Epithelial cell of prostate (primary cell): ENCODE results near the gene GRK7.

ENCODE experiments used
- DNase-seq: peaks from one replicate; pipeline ENCODE4 v3.0.0-alpha.2; 2011; ENCODE audit warnings: low read depth, low spot score
- H3K27ac ChIP-seq: fragments of 450-650 bp; 2 replicates; pipeline ENCODE4 v1.5.1; 2017; ENCODE audit warnings: mild to moderate bottlenecking

The GRK7 gene, protein sequence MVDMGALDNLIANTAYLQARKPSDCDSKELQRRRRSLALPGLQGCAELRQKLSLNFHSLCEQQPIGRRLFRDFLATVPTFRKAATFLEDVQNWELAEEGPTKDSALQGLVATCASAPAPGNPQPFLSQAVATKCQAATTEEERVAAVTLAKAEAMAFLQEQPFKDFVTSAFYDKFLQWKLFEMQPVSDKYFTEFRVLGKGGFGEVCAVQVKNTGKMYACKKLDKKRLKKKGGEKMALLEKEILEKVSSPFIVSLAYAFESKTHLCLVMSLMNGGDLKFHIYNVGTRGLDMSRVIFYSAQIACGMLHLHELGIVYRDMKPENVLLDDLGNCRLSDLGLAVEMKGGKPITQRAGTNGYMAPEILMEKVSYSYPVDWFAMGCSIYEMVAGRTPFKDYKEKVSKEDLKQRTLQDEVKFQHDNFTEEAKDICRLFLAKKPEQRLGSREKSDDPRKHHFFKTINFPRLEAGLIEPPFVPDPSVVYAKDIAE (N-terminal part only)

DNA sequence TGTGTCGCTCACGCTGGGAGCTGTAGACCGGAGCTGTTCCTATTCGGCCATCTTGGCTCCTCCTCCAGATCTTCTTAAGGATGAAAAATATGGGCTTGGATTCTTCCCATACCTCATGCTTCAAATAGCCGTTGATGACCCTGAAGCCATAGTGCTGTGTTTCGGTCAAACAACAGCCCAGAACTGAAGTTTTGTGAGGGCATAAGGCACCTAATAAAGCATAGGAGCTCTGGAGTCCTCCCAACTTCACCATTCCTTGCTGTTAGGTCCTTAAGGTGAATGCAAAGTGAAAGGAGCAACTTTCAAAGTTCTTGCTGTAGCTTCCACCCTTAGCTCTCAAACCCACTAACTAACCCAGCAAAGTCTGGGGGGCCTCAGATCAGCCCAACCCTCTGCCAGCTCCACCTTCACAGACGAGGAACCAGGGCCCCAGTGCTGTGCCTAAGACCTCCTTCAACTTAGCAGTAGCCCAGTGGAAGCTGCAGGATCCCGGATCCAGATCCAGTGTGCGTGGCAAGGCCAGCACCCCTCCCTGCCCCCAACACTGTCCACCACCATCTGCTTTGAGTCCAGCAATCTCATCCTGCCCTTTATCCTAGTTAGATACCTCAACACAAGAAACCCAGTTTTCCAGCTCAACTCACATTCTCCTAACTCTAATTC, at the start of gene GRK7:
Gene GRK7, plus strand, starts transcription at position 321 of the 663 bp plus-strand sequence. CDS start 14,877 bp downstream, outside the sequence.
- DNase-seq: no peak

DNA sequence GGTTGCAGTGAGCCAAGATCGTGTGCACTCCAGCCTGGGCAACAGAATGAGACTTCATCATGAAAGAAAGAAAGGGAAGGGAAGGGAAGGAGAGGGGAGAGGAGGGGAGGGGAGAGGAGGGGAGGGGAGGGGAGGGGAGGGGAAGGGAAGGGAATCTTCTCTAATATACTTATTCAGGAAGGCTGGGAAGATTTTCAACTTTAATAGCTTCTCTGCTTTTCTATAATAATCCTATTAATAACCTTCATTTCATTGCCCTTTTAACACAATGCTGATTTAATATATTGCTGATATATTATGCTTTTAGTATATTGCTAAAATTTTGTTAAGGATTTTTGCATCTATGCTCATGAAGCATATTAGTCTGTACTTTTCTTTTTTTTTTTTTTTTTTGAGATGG, 48.5 kb upstream of the GRK7 start:
- H3K27ac ChIP-seq: no peak overlapping the region
- DNase-seq: no peak

More for the DNA sequence above, at the start of gene GRK7:
- no peak within 1 kb of the TSS for H3K27ac ChIP-seq

DNA sequence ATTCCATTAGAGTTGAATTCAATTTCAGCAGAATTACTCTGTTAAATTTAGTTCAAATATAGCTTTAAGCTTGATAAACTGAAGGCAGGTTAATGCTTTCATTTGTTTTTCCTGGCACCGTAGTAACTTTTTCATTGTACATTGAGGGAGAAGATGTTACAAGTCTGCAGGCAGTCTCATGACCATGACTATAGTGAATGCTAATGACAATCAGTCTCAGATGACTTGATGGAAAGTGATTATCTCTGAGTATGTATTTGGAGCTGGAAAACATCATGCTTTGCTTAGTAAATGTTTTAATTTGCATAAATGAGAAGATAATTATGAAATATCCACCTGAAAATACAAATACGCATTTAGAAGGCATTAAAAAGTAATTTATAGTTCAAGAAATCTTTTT, 41.1 kb upstream of the GRK7 start:
- DNase-seq: no peak
- H3K27ac ChIP-seq: no peak overlapping the region

DNA sequence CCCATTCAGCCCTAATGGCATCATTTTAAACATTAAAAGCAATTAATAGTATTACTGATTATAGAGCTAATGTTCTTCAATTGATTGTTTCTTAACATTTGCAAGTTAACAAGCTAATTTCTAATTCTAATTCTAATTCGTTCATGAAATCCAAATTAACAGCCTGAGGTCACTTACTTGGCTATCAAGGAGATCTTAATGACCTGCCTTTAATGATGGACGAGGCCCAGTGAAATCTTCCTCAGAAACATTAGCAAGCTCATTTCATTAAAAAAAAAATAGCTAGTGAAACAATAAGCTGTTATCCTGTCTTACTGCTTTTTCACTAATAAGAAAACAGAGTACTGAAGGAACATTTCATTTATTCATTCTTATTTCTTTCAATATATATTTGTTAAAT, 40.6 kb upstream of the GRK7 start:
- no peak for DNase-seq
- H3K27ac ChIP-seq: no peak overlapping the region

DNA sequence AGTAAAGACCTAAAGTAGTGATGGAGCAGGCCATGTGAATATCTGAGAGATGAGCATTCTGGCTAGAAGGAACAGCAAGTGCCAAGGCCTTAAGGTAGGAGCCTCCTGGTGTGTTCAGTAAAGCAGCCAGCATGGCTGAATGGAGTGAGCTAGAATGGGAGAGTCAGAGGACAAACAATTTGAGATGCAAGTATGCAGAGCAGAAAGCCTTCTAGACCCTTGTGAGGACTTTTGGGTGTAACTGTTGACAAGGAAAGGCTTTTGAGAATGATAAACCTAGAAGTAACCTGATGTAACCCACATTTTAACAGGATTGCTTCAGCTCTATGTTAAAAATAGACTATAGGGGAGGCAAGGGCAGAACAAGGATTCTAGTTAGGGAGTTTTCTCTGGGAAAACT, 40.0 kb upstream of the GRK7 start:
- DNase-seq: no peak
- no peak overlapping the region for H3K27ac ChIP-seq

DNA sequence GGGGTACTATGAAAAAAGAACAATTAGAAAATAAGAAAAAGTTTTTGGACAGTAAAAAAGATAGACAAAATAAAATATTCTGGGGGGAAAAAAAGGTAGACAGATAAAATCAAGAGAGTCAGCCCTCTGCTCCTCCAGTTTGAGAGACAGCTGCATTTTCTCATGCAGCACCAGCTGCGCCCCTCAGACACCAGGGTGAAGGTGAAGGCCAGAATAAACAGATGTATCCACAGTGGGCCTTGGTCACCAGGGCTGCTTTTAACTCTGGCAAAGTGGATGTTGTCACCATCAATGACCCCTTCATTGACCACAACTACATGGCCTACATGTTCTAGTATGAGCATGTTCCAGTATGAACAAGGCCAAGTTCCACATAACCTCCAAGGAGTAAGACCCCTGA, 39.0 kb upstream of the GRK7 start:
- no peak overlapping the region for H3K27ac ChIP-seq
- DNase-seq: no peak

DNA sequence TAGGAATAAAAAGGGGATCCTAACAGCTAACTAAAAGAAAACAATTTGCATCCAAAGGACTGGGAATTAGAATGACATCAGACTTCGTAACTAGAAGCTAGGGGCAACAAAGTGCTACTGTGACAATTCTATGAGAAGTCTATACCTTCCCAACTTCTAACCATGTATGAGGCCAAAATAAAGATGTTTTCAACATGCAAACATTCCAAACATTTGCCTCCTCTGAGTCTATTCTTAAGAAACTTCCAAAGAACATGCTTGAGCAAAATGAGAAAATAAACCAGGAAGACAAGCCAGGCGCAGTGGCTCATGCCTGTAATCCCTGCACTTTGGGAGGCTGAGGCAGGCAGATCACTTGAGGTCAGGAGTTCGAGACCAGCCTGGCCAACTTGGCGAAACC, 38.2 kb upstream of the GRK7 start:
- no peak overlapping the region for H3K27ac ChIP-seq
- DNase-seq: no peak

DNA sequence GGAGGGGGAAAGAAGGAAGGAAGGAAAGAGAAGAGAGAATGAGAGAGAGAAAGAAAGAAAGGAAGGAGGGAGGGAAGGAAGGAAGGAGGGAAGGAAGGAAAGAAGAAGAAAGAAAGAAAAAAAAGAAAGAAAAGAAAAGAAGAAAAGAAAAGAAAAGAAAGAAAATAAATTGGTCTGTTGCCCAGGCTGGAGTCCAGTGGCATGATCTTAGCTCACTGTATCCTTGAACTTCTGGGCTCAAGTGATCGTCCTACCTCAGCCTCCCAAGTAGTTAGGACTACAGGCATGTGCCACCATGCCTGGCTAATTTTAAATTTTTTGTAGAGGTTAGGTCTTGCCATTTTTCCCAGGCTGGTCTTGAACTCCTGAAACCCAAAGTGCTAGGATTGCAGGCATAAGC, 36.7 kb upstream of the GRK7 start:
- DNase-seq: no peak
- no peak overlapping the region for H3K27ac ChIP-seq

DNA sequence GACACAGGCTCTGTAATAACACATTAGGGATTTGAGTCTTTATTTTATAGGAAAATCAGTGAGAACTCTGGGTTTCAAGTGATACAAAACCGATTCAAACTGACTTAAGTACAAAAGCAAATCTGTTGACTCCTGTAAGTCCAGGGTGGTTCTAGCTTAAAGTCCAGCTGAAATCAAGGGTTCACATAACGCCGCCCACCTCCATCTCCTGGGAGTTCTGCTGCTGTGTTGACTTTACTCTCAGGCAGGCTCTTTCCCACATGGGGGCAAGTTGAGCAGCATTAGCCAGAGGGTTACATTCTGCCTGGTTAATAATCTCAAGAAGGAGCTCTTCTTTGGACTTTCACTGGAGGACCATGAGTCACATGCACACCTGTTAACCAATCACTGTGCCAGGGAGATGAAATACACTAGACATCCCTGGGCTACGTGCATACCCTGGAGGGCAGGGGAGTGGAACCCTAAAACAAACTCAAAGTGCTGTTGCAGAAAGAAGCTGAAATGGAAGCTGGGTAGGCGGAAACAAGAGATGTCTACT, 34.8 kb upstream of the GRK7 start:
- no peak for DNase-seq
- no peak overlapping the region for H3K27ac ChIP-seq

DNA sequence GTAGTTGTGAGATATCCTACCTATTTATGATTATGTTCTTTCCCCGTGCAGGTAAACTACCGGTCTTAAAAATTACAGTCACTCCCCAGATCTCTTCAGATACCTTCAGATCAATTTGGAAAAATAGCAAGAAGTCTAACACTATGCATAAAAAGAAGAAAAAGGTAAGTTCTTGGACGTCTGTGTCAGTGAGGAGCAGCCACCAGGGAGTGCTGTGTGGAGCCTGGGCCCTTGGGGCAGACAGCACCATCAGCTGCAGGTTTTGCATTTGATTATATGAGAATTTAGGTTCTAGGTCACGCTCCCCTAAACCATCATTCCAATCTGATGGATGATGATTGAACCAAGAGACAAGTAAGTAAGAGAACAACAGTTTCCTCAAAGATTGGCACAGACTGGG, 34.0 kb upstream of the GRK7 start:
- DNase-seq: no peak

DNA sequence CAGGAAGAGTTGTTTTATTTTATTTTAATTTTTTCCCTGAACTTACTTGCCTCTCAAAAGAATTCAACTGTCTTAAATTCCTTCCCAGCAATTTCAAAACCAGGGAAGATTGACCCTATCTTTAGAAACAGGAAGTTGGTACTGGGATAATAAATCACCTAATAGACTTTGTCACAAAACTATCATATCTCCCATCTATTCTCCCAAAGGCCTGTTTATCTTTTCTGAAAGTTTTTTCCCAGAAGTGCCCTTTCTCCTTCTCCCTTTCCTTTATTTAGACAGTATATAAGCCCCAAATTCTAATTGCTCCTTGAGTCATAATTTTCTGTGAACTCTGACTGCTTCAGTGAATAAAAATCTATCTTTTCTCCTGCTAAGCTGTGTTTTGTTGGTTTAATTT, 28.0 kb upstream of the GRK7 start:
- no peak overlapping the region for H3K27ac ChIP-seq
- DNase-seq: no peak

More for the DNA sequence above, 34.0 kb upstream of the GRK7 start:
- no peak overlapping the region for H3K27ac ChIP-seq

DNA sequence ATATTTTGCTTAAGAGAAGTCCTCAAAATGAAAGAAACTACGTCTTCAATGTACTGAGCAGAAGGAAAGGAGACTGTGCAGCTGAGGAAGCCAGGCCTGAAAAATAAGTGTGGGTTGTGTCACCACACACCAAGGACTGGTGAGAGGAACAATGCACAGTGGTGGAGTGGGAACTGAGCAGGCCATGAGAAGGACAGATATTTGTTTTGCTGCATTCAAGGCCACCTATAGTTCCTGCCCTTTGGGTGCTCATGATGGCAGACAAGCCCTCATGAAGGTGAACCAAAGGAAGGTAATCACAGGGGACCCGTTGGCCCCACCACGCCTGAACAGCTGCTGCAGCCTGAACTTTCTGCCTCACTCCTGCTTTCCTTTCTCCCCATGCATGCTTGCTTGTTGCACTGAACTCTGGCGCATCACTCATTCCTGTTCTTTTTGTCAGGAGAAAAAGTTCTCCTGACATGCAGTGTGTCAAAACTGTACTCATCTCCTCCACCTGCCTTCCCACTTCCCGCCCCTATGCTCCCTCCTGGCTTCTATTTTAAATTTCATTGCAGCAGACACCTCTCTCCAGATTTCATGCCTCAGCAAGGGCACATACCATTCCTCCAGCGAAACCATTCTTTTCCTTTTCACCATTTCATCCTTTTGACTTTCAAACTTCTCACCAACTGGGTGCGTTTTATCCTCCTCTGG, 27.3 kb upstream of the GRK7 start:
- H3K27ac ChIP-seq: no peak overlapping the region
- DNase-seq: no peak

DNA sequence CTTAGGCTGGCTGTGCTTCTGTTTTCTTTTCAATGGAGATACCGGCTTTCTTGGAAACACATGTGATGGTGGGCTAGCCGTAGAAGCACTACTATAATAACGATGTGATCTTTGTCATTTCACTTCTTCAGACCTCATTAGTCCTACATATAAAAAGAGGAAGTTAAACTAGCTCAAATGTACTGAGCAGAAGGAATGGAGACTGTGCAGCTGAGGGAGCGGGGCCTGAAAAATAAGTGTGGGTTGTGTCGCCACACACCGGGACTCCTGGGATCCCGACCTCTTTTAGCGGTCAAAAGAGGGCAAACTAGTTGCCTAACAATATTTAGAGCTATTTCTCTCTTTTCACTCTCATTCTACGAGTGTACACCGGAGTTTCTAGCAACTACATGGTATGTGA, 26.1 kb upstream of the GRK7 start:
- DNase-seq: no peak
- no peak overlapping the region for H3K27ac ChIP-seq

DNA sequence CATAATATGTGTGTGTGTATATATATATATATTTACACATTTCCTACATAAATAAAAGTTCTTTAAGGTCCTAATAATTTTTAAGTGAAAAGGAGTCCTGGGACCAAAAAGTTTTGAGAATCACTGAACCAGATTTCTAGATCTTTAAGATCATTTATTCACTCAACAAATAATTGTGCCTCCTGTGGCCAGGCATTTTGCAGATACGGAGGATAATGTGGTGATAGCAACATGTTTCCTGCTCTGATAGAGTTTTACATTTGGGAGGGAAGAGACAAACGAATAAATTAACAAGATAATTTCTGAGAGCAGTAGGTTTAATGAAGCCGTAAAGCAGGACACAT, 25.6 kb upstream of the GRK7 start:
- no peak for DNase-seq
- peak overlapping the region; percentile 94 for H3K27ac ChIP-seq

DNA sequence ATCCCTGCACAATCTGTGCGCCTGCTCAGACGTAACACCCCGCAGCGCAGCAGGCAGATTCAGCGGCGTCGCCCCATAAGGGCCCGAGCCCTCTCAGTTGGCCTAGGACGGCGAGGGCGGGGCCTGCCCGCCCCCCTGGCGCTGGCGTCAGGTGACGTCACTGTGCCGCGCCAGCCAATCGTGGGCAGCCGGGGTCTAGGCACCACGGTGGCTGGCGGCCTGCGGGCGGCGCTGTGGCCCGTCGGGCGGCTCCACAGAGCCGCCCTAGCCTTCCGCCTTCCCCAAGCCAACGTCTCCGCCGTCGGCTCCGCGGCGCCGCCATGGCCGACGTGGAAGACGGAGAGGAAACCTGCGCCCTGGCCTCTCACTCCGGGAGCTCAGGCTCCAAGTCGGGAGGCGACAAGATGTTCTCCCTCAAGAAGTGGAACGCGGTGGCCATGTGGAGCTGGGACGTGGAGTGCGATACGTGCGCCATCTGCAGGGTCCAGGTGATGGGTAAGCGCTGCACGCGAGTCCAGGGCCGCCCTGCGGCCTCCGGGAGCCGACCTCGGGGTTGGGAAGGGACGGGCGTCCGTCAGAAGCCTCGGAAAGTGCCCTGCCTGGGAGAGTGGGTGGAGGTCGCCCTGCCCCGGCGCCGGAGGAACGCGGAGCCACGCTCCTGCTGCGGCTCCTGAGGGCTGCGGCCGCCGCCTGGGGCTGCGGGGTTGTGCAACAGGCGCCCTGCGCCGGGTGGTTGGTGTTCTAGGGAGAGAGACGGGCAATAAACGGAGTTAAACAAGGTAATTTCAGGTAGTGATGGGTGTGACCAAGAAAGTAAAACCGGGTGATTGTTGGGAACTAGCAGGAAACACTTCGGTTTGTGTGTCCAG, 25.0 kb upstream of the GRK7 start, which contains the start of gene RNF7:
Gene RNF7, plus strand, starts transcription at position 277 of the 869 bp plus-strand sequence. Its CDS starts 44 bp downstream, at position 321.
- peak; percentile 62 for DNase-seq
- H3K27ac ChIP-seq: peak within 1 kb of the TSS; percentile 94

DNA sequence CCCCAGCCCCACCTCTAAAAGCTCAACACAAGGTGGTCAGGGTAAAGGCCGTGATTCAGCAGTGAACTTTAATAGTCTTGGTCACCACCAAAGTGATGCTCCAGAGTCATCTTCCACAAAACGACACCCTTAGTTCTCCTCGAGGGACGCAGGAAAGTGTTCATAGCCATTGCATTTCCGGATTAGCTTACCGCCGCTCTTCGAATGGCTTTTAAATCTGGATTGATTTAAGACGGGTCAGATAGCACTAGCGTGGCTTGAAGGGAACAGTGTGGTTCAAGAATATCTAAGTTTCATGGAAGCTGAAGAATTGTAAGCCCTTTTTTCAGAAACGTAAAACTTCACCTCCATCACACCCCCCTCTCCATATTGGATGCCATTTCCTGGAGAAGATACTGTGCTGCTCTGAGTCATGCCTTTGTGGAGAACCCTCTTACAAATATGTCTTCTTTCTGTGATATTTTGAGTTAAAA, 24.3 kb upstream of the GRK7 start:
- H3K27ac ChIP-seq: peak overlapping the region; percentile 94
- no peak for DNase-seq

DNA sequence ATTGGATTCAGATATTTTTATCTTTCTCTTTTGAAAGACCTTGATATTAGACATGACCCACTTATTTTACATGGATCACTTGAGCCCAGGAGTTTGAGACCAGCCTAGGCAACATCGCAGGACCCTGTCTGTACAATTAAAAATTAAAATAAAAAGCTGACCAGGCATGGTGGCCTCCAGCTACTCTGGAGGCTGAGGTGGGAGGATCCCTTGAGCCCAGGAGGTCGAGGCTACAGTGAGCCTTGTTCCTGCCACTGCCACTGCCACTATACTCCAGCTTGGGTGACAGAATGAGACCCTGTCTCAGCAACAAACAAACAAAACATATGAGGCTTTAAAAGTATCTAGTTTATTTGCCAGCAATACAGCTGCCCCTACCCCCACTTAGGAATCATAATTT, 23.5 kb upstream of the GRK7 start:
- no peak for DNase-seq
- peak overlapping the region; percentile 94 for H3K27ac ChIP-seq

DNA sequence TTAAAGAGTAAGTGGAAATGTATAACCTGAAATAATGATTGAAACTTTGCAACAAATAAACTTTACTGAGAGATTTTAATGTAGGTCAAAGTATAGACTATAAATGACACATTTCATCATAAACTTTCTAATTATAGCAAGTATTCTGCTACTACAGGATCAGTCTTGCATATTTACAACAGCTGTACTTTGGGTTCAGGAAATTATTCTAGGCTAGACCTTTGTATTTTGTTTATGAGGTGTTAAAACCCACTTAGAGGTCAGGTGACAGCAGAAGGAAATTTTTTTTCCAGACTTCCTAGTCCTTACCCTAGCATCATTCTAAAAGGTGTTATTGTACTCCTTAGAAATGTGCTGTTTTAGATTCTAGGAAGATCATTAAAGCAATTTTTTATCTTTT, 22.9 kb upstream of the GRK7 start:
- H3K27ac ChIP-seq: peak overlapping the region; percentile 94
- no peak for DNase-seq

DNA sequence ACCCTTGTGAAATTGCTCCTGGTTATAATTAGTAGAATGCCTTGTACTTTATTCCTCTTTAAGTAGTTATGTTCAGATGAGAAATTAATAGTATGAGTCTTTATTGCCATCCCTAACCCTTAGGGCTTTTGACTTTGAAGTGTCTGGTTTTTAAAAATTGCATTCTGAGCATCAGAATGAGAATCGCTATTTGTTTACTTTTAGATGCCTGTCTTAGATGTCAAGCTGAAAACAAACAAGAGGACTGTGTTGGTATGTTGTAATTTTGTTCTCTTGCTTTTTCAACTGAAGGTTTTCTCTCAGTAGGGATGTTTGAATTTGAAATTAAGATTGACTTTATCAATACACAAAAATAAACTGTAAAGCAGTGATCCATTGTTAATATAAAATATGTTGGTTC, 19.9 kb upstream of the GRK7 start:
- H3K27ac ChIP-seq: no peak overlapping the region
- no peak for DNase-seq

DNA sequence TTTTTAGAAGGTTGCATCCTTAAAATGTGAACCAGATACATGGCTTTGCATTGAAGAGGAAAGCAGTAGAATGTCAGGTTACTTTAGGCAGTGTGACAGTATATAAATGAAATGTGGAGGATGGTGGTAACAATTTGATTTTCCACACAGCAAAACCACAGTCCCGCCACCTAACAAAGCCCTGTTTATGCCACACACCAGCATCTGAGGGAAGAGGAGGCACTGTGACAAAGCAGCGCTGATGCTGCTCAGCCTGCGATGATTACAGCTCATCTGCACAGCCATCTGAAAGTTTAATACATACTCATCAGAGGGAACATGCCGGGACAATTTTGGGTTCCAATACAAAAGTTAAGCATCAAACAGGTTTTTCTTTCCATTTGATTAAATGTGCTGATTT, 16.2 kb upstream of the GRK7 start:
- H3K27ac ChIP-seq: no peak overlapping the region
- no peak for DNase-seq
